Measurements from ENCODE around the gene BCL6. TPM values are rescaled to one million over a fixed set of nuclear protein-coding genes. Genes with fewer than 3 reads are reported as not detected.
A peak's percentile ranks its signal among the peaks of the same experiment; 100 is the strongest.

The BCL6 gene
- total RNA-seq, 2 experiments from 2014 or later, result 65.6 to 256 TPM

DNA sequence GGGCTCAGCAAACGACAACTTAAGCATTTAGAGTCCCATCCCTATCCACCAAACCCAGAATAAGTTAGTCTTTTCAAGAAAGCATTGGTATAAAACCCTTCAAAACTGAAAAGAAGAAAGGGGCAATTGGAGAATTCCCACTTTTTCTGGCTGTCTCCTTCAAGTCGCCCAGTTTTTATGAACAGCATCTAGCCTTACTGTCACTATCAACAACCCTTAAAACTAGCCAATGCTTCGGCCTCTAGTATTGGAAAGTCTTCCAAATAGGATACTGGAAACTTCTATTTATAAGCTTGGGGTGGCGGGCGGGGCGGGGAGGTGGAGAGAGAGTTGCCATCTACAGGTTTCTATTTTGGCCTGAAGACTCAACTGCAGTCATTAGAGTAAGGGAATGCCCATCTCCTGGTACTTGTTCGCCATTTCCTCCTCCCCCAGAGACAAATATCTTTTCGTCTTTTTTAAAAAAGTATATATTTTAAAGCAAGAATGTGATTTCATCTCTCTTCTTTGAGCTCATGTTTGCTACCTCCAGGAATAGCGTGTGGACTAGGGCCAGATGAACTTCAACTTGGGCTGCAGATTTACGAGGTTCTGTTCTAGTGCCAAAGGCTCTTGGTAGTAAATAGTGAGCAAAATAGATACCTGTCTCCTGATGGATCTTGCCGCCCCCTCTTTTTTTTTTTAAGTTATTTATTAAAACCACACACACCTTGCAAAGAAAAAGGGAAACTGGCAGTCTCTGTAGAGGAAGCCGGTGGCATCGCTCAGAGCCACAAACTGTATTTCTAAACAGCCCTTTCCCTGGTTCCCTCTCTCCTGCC, 2.7 kb downstream of the BCL6 start:
- no peaks in the 10 kb centered on the region for H3K9me2 ChIP-seq (ENCODE audit: insufficient read depth, low read length)
- peak overlapping the region; percentile 86 for H3K4me3 ChIP-seq (ENCODE audit: low read depth, low read length, poor library complexity, severe bottlenecking)
- BruUV-seq (replicated peaks), result TSS peak; percentile 16
- no peak overlapping the region for H2AFZ ChIP-seq (ENCODE audit: low read length)
- no peak for TF ChIP-seq EZH2phosphoT487 (IDR thresholded peaks at IDR 0.05; ENCODE audit: borderline replicate concordance, low read depth, low read length)
- TF ChIP-seq, protein P1, sequence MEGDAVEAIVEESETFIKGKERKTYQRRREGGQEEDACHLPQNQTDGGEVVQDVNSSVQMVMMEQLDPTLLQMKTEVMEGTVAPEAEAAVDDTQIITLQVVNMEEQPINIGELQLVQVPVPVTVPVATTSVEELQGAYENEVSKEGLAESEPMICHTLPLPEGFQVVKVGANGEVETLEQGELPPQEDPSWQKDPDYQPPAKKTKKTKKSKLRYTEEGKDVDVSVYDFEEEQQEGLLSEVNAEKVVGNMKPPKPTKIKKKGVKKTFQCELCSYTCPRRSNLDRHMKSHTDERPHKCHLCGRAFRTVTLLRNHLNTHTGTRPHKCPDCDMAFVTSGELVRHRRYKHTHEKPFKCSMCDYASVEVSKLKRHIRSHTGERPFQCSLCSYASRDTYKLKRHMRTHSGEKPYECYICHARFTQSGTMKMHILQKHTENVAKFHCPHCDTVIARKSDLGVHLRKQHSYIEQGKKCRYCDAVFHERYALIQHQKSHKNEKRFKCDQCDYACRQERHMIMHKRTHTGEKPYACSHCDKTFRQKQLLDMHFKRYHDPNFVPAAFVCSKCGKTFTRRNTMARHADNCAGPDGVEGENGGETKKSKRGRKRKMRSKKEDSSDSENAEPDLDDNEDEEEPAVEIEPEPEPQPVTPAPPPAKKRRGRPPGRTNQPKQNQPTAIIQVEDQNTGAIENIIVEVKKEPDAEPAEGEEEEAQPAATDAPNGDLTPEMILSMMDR (conservative IDR thresholded peaks at IDR 0.05; ENCODE audit: low read length), result peak; percentile 43; the same call in 1 of the 2 replicates
- POLR2A ChIA-PET, result interaction anchor here (0.6 to 13.4 kb wide), 23 partner anchors 8 to 1212 kb away, joined by 3 to 531 read pairs (median 6); no protein-coding TSS in a partner anchor
- H3K4me2 ChIP-seq (ENCODE audit: low read length), result peak overlapping the region; percentile 93
- H3K4me1 ChIP-seq (ENCODE audit: insufficient read depth, low read length, poor library complexity, severe bottlenecking), result peaks cover 39% of the 10 kb centered on the region
- peak overlapping the region; percentile 90 for H3K27ac ChIP-seq (ENCODE audit: low read depth, low read length, poor library complexity, severe bottlenecking)
- H3K9me3 ChIP-seq (ENCODE audit: low read length), result no peaks in the 10 kb centered on the region
- intact Hi-C loops (cut with micrococcal nuclease; ENCODE audit: unreplicated experiment), result loop anchor here (1.0 to 5.0 kb wide), 7 partner anchors 203 to 840 kb away; partner anchors contain the start of gene LPP
- CTCF ChIA-PET (ENCODE audit: unreplicated experiment), result interaction anchor here (0.6 to 1.5 kb wide), 4 partner anchors 156 to 475 kb away, joined by 3 to 6 read pairs (median 4); no protein-coding TSS in a partner anchor
- peaks cover 23% of the 10 kb centered on the region for H4K20me1 ChIP-seq (ENCODE audit: insufficient read depth, low read length)
- peaks cover 74% of the 10 kb centered on the region for H3K36me3 ChIP-seq (ENCODE audit: insufficient read depth, low read length)
- H3K79me2 ChIP-seq (ENCODE audit: insufficient read depth, low read depth, low read length), result peaks cover 96% of the 10 kb centered on the region
- peak; percentile 63 for DNase-seq (ENCODE audit: low spot score)

DNA sequence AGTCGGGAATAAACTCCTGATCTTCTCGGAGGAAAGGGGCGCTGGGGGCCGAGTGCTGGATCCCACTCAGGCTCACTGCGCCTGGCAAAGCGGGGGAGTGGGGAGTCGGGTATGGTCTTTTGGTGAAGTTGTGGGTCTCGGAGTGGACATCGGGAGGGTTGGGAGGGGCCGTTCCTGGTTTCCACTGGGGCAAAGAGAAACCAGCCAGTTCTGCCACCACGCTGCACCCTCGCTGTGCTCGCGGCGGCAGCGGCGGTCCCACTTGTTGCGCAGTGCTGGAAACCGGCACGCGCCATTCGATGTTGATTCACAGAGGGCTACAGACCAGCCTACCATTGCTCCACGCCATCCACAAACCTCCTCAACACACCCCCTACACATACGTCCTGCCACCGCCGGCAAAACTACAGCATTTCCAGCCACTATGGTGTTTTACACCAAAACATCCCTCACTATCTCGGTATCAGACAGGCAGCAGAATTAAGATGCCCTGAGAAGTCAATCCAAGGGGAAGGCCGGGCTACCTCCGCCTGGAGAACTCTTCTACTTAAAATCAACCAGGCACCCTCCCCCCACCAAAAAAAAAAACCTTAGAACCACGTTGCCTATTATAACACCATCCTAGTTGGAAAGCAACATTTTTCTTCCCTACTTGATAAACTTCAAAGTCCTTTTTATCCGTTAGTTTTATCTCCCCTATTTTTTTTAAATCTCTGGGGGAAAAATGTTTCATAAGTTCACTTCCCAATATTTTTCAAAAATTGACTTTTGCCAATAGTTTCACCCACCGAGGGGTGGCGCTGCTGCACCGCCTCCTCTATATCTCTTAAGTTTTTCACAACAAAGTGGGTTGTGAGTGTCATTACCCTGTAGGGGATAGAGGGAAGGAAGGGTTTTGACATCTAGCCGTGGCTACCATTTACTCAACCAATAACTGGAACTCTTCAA, 3.6 kb downstream of the BCL6 start:
- H3K4me3 ChIP-seq (ENCODE audit: low read depth, low read length, poor library complexity, severe bottlenecking), result peak overlapping the region; percentile 86
- peaks cover 40% of the 10 kb centered on the region for H3K4me1 ChIP-seq (ENCODE audit: insufficient read depth, low read length, poor library complexity, severe bottlenecking)
- H3K9me3 ChIP-seq (ENCODE audit: low read length), result no peaks in the 10 kb centered on the region
- no peak overlapping the region for H2AFZ ChIP-seq (ENCODE audit: low read length)
- H4K20me1 ChIP-seq (ENCODE audit: insufficient read depth, low read length), result peaks cover 32% of the 10 kb centered on the region
- H3K27ac ChIP-seq (ENCODE audit: low read depth, low read length, poor library complexity, severe bottlenecking), result peak overlapping the region; percentile 90
- no peak for TF ChIP-seq EZH2phosphoT487 (IDR thresholded peaks at IDR 0.05; ENCODE audit: borderline replicate concordance, low read depth, low read length)
- TF ChIP-seq, protein P1 (conservative IDR thresholded peaks at IDR 0.05; ENCODE audit: low read length), result peak; percentile 100
- no peaks in the 10 kb centered on the region for H3K9me2 ChIP-seq (ENCODE audit: insufficient read depth, low read length)
- peak overlapping the region; percentile 93 for H3K4me2 ChIP-seq (ENCODE audit: low read length)
- DNase-seq (ENCODE audit: low spot score), result peak; percentile 92
- H3K79me2 ChIP-seq (ENCODE audit: insufficient read depth, low read depth, low read length), result peaks cover 97% of the 10 kb centered on the region
- BruUV-seq (replicated peaks), result no TSS peak
- peaks cover 83% of the 10 kb centered on the region for H3K36me3 ChIP-seq (ENCODE audit: insufficient read depth, low read length)
- intact Hi-C loops (cut with micrococcal nuclease; ENCODE audit: unreplicated experiment), result loop anchor here (1.0 to 5.0 kb wide), 12 partner anchors 204 to 1213 kb away; partner anchors contain the start of gene LPP
- CTCF ChIA-PET (ENCODE audit: unreplicated experiment), result interaction anchor here (0.6 to 1.8 kb wide), 16 partner anchors 15 to 1213 kb away, joined by 3 to 10 read pairs (median 3); no protein-coding TSS in a partner anchor
- POLR2A ChIA-PET, result interaction anchor here (0.7 to 13.4 kb wide), 18 partner anchors 9 to 1213 kb away, joined by 3 to 531 read pairs (median 4); no protein-coding TSS in a partner anchor

Measured in OCI-LY7 (cell line).